22Rv1 (cell line): ENCODE data around the gene PWWP2B.

Experiments
- ZFX ChIP-seq: fragments of 450-650 bp; IDR thresholded peaks from 2 replicates; pipeline ENCODE4 v1.6.1; 2017; ENCODE audit warnings: antibody characterized with exemption, borderline replicate concordance
- TF ChIP-seq, protein P1 (sequence below): fragments of 450-650 bp; IDR thresholded peaks from 2 replicates; pipeline ENCODE4 v1.5.1; 2017; ENCODE audit warnings: mild to moderate bottlenecking

DNA sequence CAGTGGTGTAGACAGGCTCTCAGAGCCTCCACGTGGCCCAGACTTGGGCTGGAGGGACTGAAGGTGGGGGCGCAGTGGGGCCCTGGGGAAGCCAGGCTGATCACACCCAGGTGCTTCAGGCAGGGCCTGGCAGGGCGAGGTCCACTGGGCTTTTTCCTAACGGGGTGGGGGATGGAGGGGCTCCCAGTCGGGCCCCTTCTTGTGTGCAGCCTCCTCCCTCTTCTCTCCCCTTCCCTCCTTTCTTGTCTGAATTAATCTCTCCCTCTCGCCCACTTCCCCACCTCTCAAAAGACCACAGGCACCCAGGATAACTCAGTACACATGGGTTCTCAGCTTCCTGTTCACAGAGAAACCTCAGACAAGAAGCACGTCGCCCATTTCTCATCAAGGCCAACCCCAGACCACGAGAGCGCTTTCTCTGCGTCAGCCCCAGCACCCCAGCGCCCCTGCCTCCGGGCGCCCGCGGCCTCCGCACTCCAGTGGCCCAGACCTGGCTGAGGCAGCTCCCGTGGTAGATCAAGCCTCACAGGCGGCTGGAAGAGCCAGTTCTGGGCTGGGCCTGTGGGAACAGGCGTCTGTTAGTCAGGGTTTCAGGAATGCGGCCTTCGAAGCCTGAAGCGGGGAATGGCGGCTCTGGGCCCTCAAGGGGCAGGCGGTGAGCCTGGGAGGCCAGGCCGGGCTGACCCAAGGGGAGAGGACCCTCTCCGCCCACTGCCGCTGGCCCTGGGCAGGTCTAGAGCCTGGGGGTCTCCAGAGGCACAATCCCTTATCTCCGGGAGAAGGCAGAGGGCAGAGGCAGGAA is 50.6 kb downstream of the PWWP2B start:
- TF ChIP-seq, protein P1, sequence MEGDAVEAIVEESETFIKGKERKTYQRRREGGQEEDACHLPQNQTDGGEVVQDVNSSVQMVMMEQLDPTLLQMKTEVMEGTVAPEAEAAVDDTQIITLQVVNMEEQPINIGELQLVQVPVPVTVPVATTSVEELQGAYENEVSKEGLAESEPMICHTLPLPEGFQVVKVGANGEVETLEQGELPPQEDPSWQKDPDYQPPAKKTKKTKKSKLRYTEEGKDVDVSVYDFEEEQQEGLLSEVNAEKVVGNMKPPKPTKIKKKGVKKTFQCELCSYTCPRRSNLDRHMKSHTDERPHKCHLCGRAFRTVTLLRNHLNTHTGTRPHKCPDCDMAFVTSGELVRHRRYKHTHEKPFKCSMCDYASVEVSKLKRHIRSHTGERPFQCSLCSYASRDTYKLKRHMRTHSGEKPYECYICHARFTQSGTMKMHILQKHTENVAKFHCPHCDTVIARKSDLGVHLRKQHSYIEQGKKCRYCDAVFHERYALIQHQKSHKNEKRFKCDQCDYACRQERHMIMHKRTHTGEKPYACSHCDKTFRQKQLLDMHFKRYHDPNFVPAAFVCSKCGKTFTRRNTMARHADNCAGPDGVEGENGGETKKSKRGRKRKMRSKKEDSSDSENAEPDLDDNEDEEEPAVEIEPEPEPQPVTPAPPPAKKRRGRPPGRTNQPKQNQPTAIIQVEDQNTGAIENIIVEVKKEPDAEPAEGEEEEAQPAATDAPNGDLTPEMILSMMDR = no peak
- TF ChIP-seq ZFX = no peak
